ENCODE measurements around the gene SESTD1. TPM values are rescaled to one million over a fixed set of nuclear protein-coding genes. Genes with fewer than 3 reads are reported as not detected.

Gene SESTD1
- total RNA-seq, 1 experiment from 2014 or later = 26.6 TPM

- DNase-seq (ENCODE audit: low read depth, low spot score) = no peak
- Histone ChIP-seq H3K79me2 (ENCODE audit: insufficient read depth, low read length) (peaks cover 5% of the 10 kb centered on the region; the same call in 1 of the 2 replicates), H3K9me3 (ENCODE audit: control insufficient read depth in 1 of 2, insufficient read depth in 1 of 2, low read depth in 1 of 2, low read length in 2 of 2) (no peaks in the 10 kb centered on the region), H4K20me1 (ENCODE audit: insufficient read depth) (no peaks in the 10 kb centered on the region), H3K4me1 (ENCODE audit: control insufficient read depth in 1 of 2, insufficient read depth in 2 of 2, low read length in 2 of 2) (peaks cover 6 to 21% of the 10 kb centered on the region in 2 experiments; a peak in 3 of 4 replicates), H3K36me3 (ENCODE audit: control insufficient read depth in 1 of 2, insufficient read depth in 2 of 2, low read length in 2 of 2) (no peaks in the 10 kb centered on the region), H3K27ac (ENCODE audit: low read depth, low read length) (no peak overlapping the region), H3K4me2 (ENCODE audit: low read length) (peak overlapping the region; percentile 36), H3K9me2 (ENCODE audit: insufficient read depth) (no peaks in the 10 kb centered on the region), H3K9ac (ENCODE audit: low read length) (no peak overlapping the region), H3K4me3 (replicated peaks in 1 of 2; ENCODE audit: low read depth in 1 of 2, low read length in 2 of 2) (no peak overlapping the region), H3K27me3 (ENCODE audit: insufficient read depth, low read length) (no peaks in the 10 kb centered on the region), H2AFZ (ENCODE audit: low read depth, low read length, poor library complexity, severe bottlenecking) (peak overlapping the region; percentile 73)
- ChIA-PET POLR2A (no interaction called here), RAD21 (ENCODE audit: low non-redundant PET in 1 of 2, low total read pairs in 2 of 2, uncharacterized antibody in 2 of 2, unreplicated experiment in 2 of 2) (no interaction called here), CTCF (no interaction called here)
- no peak for ATAC-seq
- TF ChIP-seq ZFX (IDR thresholded peaks at IDR 0.05) = no peak
- peak; percentile 48; the same call in 1 of the 2 replicates for TF ChIP-seq FOSL1 (IDR thresholded peaks at IDR 0.05; ENCODE audit: low read depth)
- TF ChIP-seq EGR1 (IDR thresholded peaks at IDR 0.05; ENCODE audit: low read depth) = no peak
- TF ChIP-seq SP1 (IDR thresholded peaks at IDR 0.05; ENCODE audit: low read depth) = peak; percentile 29
- TF ChIP-seq CBX3 (IDR thresholded peaks at IDR 0.05; ENCODE audit: low read depth) = no peak
- no TSS peak for BruUV-seq (replicated peaks)
- intact Hi-C loops (cut with micrococcal nuclease) = no loop called here
Measured at GRCh38 chr2:179268277-179268925, 3.8 kb upstream of the SESTD1 start.

- no peaks in the 10 kb centered on the region for H4K20me1 ChIP-seq (ENCODE audit: insufficient read depth)
- no peak overlapping the region for H3K9ac ChIP-seq (ENCODE audit: low read length)
- peaks cover 11 to 30% of the 10 kb centered on the region in 2 experiments; a peak in 3 of 4 replicates for H3K4me1 ChIP-seq (ENCODE audit: control insufficient read depth in 1 of 2, insufficient read depth in 2 of 2, low read length in 2 of 2)
- no peaks in the 10 kb centered on the region for H3K9me3 ChIP-seq (ENCODE audit: control insufficient read depth in 1 of 2, insufficient read depth in 1 of 2, low read depth in 1 of 2, low read length in 2 of 2)
- H3K4me2 ChIP-seq (ENCODE audit: low read length) = no peak overlapping the region
- peaks cover 18% of the 10 kb centered on the region for H3K79me2 ChIP-seq (ENCODE audit: insufficient read depth, low read length)
- BruUV-seq (replicated peaks) = no TSS peak
- H3K9me2 ChIP-seq (ENCODE audit: insufficient read depth) = no peaks in the 10 kb centered on the region
- no peak overlapping the region for H3K27ac ChIP-seq (ENCODE audit: low read depth, low read length)
- H3K4me3 ChIP-seq (replicated peaks in 1 of 2; ENCODE audit: low read depth in 1 of 2, low read length in 2 of 2) = no peak overlapping the region
- ChIA-PET POLR2A (interaction anchor here (1.0 kb wide), 1 partner anchor 28 kb away, joined by 3 read pairs; no protein-coding TSS in a partner anchor), CTCF (no interaction called here), RAD21 (ENCODE audit: low non-redundant PET in 1 of 2, low total read pairs in 2 of 2, uncharacterized antibody in 2 of 2, unreplicated experiment in 2 of 2) (no interaction called here)
- H3K27me3 ChIP-seq (ENCODE audit: insufficient read depth, low read length) = no peaks in the 10 kb centered on the region
- H3K36me3 ChIP-seq (ENCODE audit: control insufficient read depth in 1 of 2, insufficient read depth in 2 of 2, low read length in 2 of 2) = no peaks in the 10 kb centered on the region
- H2AFZ ChIP-seq (ENCODE audit: low read depth, low read length, poor library complexity, severe bottlenecking) = no peak overlapping the region
- ATAC-seq = no peak
- intact Hi-C loops (cut with micrococcal nuclease) = no loop called here
- DNase-seq (ENCODE audit: low read depth, low spot score) = no peak
- TF ChIP-seq ATF3 (IDR thresholded peaks at IDR 0.05) = no peak
- no peak for TF ChIP-seq ELF1 (IDR thresholded peaks at IDR 0.05; ENCODE audit: borderline replicate concordance, low read depth)
- TF ChIP-seq ZNF274 (IDR thresholded peaks at IDR 0.05; ENCODE audit: low read depth, low read length) = no peak
- TF ChIP-seq YY1 (IDR thresholded peaks at IDR 0.05; ENCODE audit: extremely low read depth, insufficient replicate concordance, low read depth, low read length) = no peak
- TF ChIP-seq ZBTB33 (IDR thresholded peaks at IDR 0.05; ENCODE audit: extremely low read depth, insufficient replicate concordance, low read length) = no peak
- TF ChIP-seq CEBPB (IDR thresholded peaks at IDR 0.05; ENCODE audit: low read depth) = no peak
- TF ChIP-seq EZH2phosphoT487 (IDR thresholded peaks at IDR 0.05; ENCODE audit: borderline replicate concordance) = no peak
- no peak for TF ChIP-seq REST (IDR thresholded peaks at IDR 0.05; ENCODE audit: low read depth)
- TF ChIP-seq POLR2AphosphoS5 (IDR thresholded peaks at IDR 0.05; ENCODE audit: low read depth, low read length) = no peak
Measured at GRCh38 chr2:179266271-179266670, 1.6 kb upstream of the SESTD1 start.

All from HCT116 (cell line).